SK-N-SH (cell line): Measurements from ENCODE around the gene ANO4. TPM values are rescaled to one million over a fixed set of nuclear protein-coding genes. Genes with fewer than 3 reads are reported as not detected.

Source experiments
- CTCF ChIA-PET: fragments of 300-600, 350-600 bp; formaldehyde crosslinking; extraction: SDS; loops from one replicate; lab custom pipeline; 2021; lab: Yijun Ruan, JAX
- POLR2A ChIA-PET: fragments of 350-600 bp; sonication (Branson Sonifier 250); formaldehyde crosslinking; extraction: SDS; loops from one replicate; lab custom pipeline; 2020; ENCODE audit warnings: antibody characterized with exemption, inconsistent platforms; lab: Yijun Ruan, JAX
- DNase-seq: peaks from one replicate; pipeline ENCODE4 v3.0.0; 2012
- H2AFZ ChIP-seq: fragments of 200-600 bp; sonication (generic); 2 replicates; pipeline ENCODE4 v1.8.1; 2016; ENCODE audit warnings: antibody characterized with exemption, mild to moderate bottlenecking, low read depth
- H3F3A ChIP-seq: fragments of 200-600 bp; sonication (generic); replicated peaks from 2 replicates; pipeline ENCODE3; 2016; ENCODE audit warnings: antibody characterized with exemption, mild to moderate bottlenecking; ENCODE audit not compliant: insufficient read depth
- H3K27ac ChIP-seq, 2 experiments: fragments of 200-500 bp in 1 of 2; fragments of 200-600 bp in 1 of 2; sonication (Bioruptor generic) in 1 of 2; sonication (generic), shearing (Covaris generic) in 1 of 2; 2 replicates each; pipeline versions ENCODE4 v1.5.1 to v1.6.1; 2014 to 2016; ENCODE audit warnings: low read depth in 2 of 2, inconsistent platforms in 1 of 2, low read length in 1 of 2, mild to moderate bottlenecking in 1 of 2, mixed read lengths in 1 of 2
- H3K27me3 ChIP-seq: fragments of 200-600 bp; sonication (generic), shearing (Covaris generic); 2 replicates; pipeline ENCODE4 v1.6.1; 2016; ENCODE audit warnings: mixed run types; ENCODE audit not compliant: insufficient read depth
- H3K36me3 ChIP-seq, 2 experiments: fragments of 200-500 bp in 1 of 2; fragments of 200-600 bp in 1 of 2; sonication (Bioruptor generic) in 1 of 2; sonication (generic) in 1 of 2; replicated peaks in 1 of 2; 2 replicates each; pipeline versions ENCODE3 to v1.5.1; 2014 to 2016; ENCODE audit warnings: low read length in 1 of 2, mild to moderate bottlenecking in 1 of 2; ENCODE audit not compliant: insufficient read depth in 2 of 2, control insufficient read depth in 1 of 2
- H3K4me1 ChIP-seq, 2 experiments: fragments of 200-500 bp in 1 of 2; fragments of 200-600 bp in 1 of 2; sonication (Bioruptor generic) in 1 of 2; sonication (generic), shearing (Covaris generic) in 1 of 2; 2 replicates each; pipeline versions ENCODE4 v1.5.1 to v1.6.1; 2014 to 2016; ENCODE audit warnings: low read depth in 1 of 2, low read length in 1 of 2, mixed run types in 1 of 2; ENCODE audit not compliant: insufficient read depth in 2 of 2, control insufficient read depth in 1 of 2
- H3K4me2 ChIP-seq: fragments of 200-600 bp; sonication (generic), shearing (Covaris generic); 2 replicates; pipeline ENCODE4 v1.6.1; 2017; ENCODE audit warnings: mixed run types
- H3K4me3 ChIP-seq, 2 experiments: fragments of 200-500 bp in 1 of 2; fragments of 200-600 bp in 1 of 2; sonication (Bioruptor generic) in 1 of 2; sonication (generic), shearing (Covaris generic) in 1 of 2; 2 replicates each; pipeline versions ENCODE4 v1.5.1 to v1.8.1; 2014 to 2016; ENCODE audit warnings: low read depth in 2 of 2, inconsistent platforms in 1 of 2, low read length in 1 of 2, mild to moderate bottlenecking in 1 of 2, mixed read lengths in 1 of 2, moderate library complexity in 1 of 2
- H3K79me2 ChIP-seq: fragments of 200-600 bp; sonication (generic); 2 replicates; pipeline ENCODE4 v1.8.1; 2017; ENCODE audit warnings: mild to moderate bottlenecking; ENCODE audit not compliant: insufficient read depth
- H3K9ac ChIP-seq: fragments of 200-600 bp; sonication (generic); 2 replicates; pipeline ENCODE4 v1.6.1; 2017; ENCODE audit warnings: mixed run types
- H3K9me2 ChIP-seq: fragments of 200-600 bp; sonication (generic); 2 replicates; pipeline ENCODE4 v1.6.1; 2017; ENCODE audit warnings: mixed run types
- H3K9me3 ChIP-seq: fragments of 200-600 bp; sonication (generic); 2 replicates; pipeline ENCODE4 v1.6.1; 2017; ENCODE audit warnings: mixed run types, mild to moderate bottlenecking, moderate library complexity
- H4K20me1 ChIP-seq: fragments of 200-600 bp; sonication (generic); 2 replicates; pipeline ENCODE4 v1.6.1; 2017; ENCODE audit warnings: mild to moderate bottlenecking, mixed run types; ENCODE audit not compliant: insufficient read depth
- CTCF ChIP-seq: fragments of 200-600 bp; sonication (generic); IDR thresholded peaks from 2 replicates; pipeline ENCODE4 v1.6.1; 2017; ENCODE audit warnings: antibody characterized with exemption, mild to moderate bottlenecking, moderate library complexity
- ELF1 ChIP-seq: IDR thresholded peaks from 2 replicates; pipeline ENCODE4 v1.4.0; 2012
- EZH2phosphoT487 ChIP-seq: fragments of 200-600 bp; sonication (generic); IDR thresholded peaks from 2 replicates; pipeline ENCODE4 v1.6.1; 2017; ENCODE audit warnings: low read depth, mixed run types, mild to moderate bottlenecking, antibody characterized with exemption, moderate library complexity, borderline replicate concordance
- FOSL2 ChIP-seq: IDR thresholded peaks from 2 replicates; pipeline ENCODE4 v1.4.0; 2012; ENCODE audit warnings: low read depth, mild to moderate bottlenecking, moderate library complexity, borderline replicate concordance
- GABPA ChIP-seq: IDR thresholded peaks from 2 replicates; pipeline ENCODE4 v1.4.0; 2012; ENCODE audit warnings: low read depth, mild to moderate bottlenecking
- IRF3 ChIP-seq: fragments of 150-350 bp; IDR thresholded peaks from 2 replicates; pipeline ENCODE4 v1.6.1; 2016; ENCODE audit warnings: mild to moderate bottlenecking, low read depth, low read length
- MAX ChIP-seq: IDR thresholded peaks from 2 replicates; pipeline ENCODE4 v1.4.0; 2012; ENCODE audit warnings: low read depth
- MEF2A ChIP-seq: IDR thresholded peaks from 2 replicates; pipeline ENCODE4 v1.4.0; 2012; ENCODE audit warnings: low read depth, borderline replicate concordance
- NFIC ChIP-seq: IDR thresholded peaks from 2 replicates; pipeline ENCODE4 v1.4.0; 2012; ENCODE audit warnings: borderline replicate concordance
- REST ChIP-seq: IDR thresholded peaks from 2 replicates; pipeline ENCODE4 v1.6.1; 2012; ENCODE audit warnings: mild to moderate bottlenecking, low read depth, low read length, moderate library complexity
- RXRA ChIP-seq: IDR thresholded peaks from 2 replicates; pipeline ENCODE4 v1.4.0; 2012; ENCODE audit warnings: low read depth, mild to moderate bottlenecking, borderline replicate concordance
- SIN3A ChIP-seq: IDR thresholded peaks from 2 replicates; pipeline ENCODE4 v1.6.1; 2012; ENCODE audit warnings: low read depth, mild to moderate bottlenecking, low read length, moderate library complexity, borderline replicate concordance
- SMC3 ChIP-seq: IDR thresholded peaks from 2 replicates; pipeline ENCODE4 v1.6.1; 2012; ENCODE audit warnings: low read depth, low read length, improper control_type of control experiment
- TAF1 ChIP-seq: IDR thresholded peaks from 2 replicates; pipeline ENCODE4 v1.6.1; 2012; ENCODE audit warnings: low read depth, mild to moderate bottlenecking, low read length, moderate library complexity, borderline replicate concordance
- TEAD4 ChIP-seq: IDR thresholded peaks from 2 replicates; pipeline ENCODE4 v1.4.0; 2012; ENCODE audit warnings: mild to moderate bottlenecking, borderline replicate concordance; ENCODE audit not compliant: insufficient read depth
- YY1 ChIP-seq: IDR thresholded peaks from 2 replicates; pipeline ENCODE4 v1.4.0; 2012; ENCODE audit warnings: low read depth, mild to moderate bottlenecking
- WGBS: methylation state at CpG from one replicate; pipeline ENCODE4 v1.1.6; 2017; ENCODE audit warnings: low lambda C conversion rate; 5-methylcytosine and 5-hydroxymethylcytosine counted together
- polyA plus RNA-seq, 3 experiments: library from polyadenylated mRNA; depleted of rRNA; stranded (reverse); fragments of >200 nt; gene quantifications; 2 replicates each; pipeline ENCODE4 v1.2.3, GENCODE V29; 2012

Gene ANO4
- polyA plus RNA-seq, 1 of the 3 experiments (the other 2 are of a cell fraction) = 9.4 TPM

- TF ChIP-seq FOSL2 = no peak
- no peak for TF ChIP-seq IRF3
- no peak for TF ChIP-seq YY1
- TF ChIP-seq, all 33 proteins: peak for 0
- Histone ChIP-seq H3K4me2 (no peak overlapping the region), H3K9me2 (no peaks in the 10 kb centered on the region), H3K4me1 (peaks cover 0 to 40% of the 10 kb centered on the region in 2 experiments; a peak in 2 of 4 replicates), H3K36me3 (no peaks in the 10 kb centered on the region), H3K27ac (peak overlapping the region in 1 of 2 experiments; percentile 84; a peak in 2 of 4 replicates), H3K9ac (no peak overlapping the region), H3K9me3 (no peaks in the 10 kb centered on the region), H3K27me3 (no peaks in the 10 kb centered on the region), H3K4me3 (no peak overlapping the region), H3K79me2 (no peaks in the 10 kb centered on the region), H2AFZ (no peak overlapping the region), H4K20me1 (no peaks in the 10 kb centered on the region), H3F3A (peaks cover 29% of the 10 kb centered on the region)
- ChIA-PET POLR2A (no interaction called here), CTCF (no interaction called here)
- WGBS = 85% methylated on average over 2 of the region's 2 CpGs
- no peak for DNase-seq
These were observed 159.1 kb downstream of the ANO4 start for GRCh38 chr12:100953677-100954076.

- Histone ChIP-seq H3K27ac (peak overlapping the region in 1 of 2 experiments; percentile 84; a peak in 2 of 4 replicates), H2AFZ (no peak overlapping the region), H3F3A (peaks cover 29% of the 10 kb centered on the region), H3K4me1 (peaks cover 0 to 40% of the 10 kb centered on the region in 2 experiments; a peak in 2 of 4 replicates), H3K4me3 (no peak overlapping the region), H3K9me3 (no peaks in the 10 kb centered on the region), H3K9me2 (no peaks in the 10 kb centered on the region), H4K20me1 (no peaks in the 10 kb centered on the region), H3K36me3 (no peaks in the 10 kb centered on the region), H3K79me2 (no peaks in the 10 kb centered on the region), H3K9ac (no peak overlapping the region), H3K27me3 (no peaks in the 10 kb centered on the region), H3K4me2 (no peak overlapping the region)
- ChIA-PET CTCF (no interaction called here), POLR2A (no interaction called here)
- no peak for TF ChIP-seq CTCF
- TF ChIP-seq EZH2phosphoT487 = no peak
- TF ChIP-seq MAX = no peak
- no peak for TF ChIP-seq TAF1
- TF ChIP-seq RXRA = no peak
- no peak for TF ChIP-seq SIN3A
- no peak for TF ChIP-seq YY1
- no peak for TF ChIP-seq ELF1
- no peak for TF ChIP-seq REST
- TF ChIP-seq NFIC = no peak
- TF ChIP-seq IRF3 = no peak
- no peak for TF ChIP-seq GABPA
- no peak for TF ChIP-seq SMC3
- TF ChIP-seq MEF2A = no peak
- TF ChIP-seq TEAD4 = no peak
- WGBS = 94% methylated on average over 3 of the region's 3 CpGs
- DNase-seq = no peak
These were observed 159.5 kb downstream of the ANO4 start for GRCh38 chr12:100954118-100954517.
